Measurements from ENCODE around the gene RXRA.

DNA sequence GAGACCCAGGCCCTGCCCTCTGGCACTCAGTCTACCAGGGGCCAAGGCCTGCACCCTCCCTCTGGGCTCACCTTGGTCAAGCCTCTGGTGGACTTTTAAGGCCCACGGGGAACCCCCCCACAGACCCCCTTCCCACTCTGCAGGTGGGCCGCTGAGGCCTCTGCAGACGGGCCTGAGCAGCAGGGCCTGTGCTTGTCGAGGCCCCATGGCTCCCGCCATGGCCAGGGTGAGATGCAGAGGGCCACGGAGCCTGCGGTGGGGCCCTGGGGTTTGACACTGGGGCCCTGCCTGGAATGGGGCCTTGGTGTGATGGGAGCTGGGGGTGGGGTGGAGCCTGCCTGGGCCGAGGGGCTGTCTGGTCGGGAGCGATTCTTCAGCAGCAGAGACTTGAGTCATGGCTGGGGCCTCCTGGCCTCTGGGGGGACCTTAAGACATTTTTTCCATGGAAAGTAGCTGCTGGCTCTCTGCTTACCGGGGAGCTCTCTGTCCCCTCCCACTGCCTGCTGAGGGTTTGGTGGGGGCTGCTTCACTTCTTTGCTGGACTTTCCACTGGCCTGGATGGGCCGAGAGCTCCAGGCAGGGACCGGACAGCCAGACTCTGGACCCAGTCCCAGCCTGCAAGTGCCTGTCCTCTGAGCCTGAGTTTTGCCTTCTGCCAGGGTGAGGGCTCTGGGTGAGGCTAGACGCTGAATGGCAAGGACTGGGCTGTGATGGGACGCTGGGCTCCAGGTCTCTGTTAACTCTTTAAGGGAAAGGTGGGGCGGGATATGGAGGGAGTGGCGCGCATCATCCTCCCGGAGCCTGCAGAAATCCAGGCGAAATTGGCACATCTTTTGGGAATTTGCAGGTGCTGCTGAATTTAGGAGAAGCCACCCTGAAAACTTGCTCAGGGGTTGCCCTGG is 132.2 kb downstream of the RXRA start:
- TF ChIP-seq, protein P1, sequence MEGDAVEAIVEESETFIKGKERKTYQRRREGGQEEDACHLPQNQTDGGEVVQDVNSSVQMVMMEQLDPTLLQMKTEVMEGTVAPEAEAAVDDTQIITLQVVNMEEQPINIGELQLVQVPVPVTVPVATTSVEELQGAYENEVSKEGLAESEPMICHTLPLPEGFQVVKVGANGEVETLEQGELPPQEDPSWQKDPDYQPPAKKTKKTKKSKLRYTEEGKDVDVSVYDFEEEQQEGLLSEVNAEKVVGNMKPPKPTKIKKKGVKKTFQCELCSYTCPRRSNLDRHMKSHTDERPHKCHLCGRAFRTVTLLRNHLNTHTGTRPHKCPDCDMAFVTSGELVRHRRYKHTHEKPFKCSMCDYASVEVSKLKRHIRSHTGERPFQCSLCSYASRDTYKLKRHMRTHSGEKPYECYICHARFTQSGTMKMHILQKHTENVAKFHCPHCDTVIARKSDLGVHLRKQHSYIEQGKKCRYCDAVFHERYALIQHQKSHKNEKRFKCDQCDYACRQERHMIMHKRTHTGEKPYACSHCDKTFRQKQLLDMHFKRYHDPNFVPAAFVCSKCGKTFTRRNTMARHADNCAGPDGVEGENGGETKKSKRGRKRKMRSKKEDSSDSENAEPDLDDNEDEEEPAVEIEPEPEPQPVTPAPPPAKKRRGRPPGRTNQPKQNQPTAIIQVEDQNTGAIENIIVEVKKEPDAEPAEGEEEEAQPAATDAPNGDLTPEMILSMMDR (IDR thresholded peaks at IDR 0.05) = no peak
- no peak for TF ChIP-seq GATA2 (CRISPR knock-in tag; IDR thresholded peaks at IDR 0.05)
- TF ChIP-seq JUND (IDR thresholded peaks at IDR 0.05) = no peak
- no peak for TF ChIP-seq FOSL2 (IDR thresholded peaks at IDR 0.05; ENCODE audit: borderline replicate concordance, low read depth)
- no peak for TF ChIP-seq TCF12 (IDR thresholded peaks at IDR 0.05)
- no peak for TF ChIP-seq TAF1 (IDR thresholded peaks at IDR 0.05; ENCODE audit: borderline replicate concordance, low read depth, low read length)
- TF ChIP-seq EP300 (IDR thresholded peaks at IDR 0.05; ENCODE audit: borderline replicate concordance in 1 of 2, low read depth in 1 of 2, low read length in 1 of 2) = no peak
- TF ChIP-seq, protein P2, sequence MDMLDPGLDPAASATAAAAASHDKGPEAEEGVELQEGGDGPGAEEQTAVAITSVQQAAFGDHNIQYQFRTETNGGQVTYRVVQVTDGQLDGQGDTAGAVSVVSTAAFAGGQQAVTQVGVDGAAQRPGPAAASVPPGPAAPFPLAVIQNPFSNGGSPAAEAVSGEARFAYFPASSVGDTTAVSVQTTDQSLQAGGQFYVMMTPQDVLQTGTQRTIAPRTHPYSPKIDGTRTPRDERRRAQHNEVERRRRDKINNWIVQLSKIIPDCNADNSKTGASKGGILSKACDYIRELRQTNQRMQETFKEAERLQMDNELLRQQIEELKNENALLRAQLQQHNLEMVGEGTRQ (IDR thresholded peaks at IDR 0.05; ENCODE audit: borderline replicate concordance, low read depth, low read length) = no peak
- TF ChIP-seq, protein P3, sequence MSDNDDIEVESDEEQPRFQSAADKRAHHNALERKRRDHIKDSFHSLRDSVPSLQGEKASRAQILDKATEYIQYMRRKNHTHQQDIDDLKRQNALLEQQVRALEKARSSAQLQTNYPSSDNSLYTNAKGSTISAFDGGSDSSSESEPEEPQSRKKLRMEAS (IDR thresholded peaks at IDR 0.05; ENCODE audit: low read depth) = no peak
